Natural killer cell (primary cell): ENCODE results near the gene CER1. TPM values are rescaled to one million over a fixed set of nuclear protein-coding genes. Genes with fewer than 3 reads are reported as not detected.
A peak's percentile ranks its signal among the peaks of the same experiment; 100 is the strongest.

Experiments
- ATAC-seq, 3 donors: fragments of 150-1000 bp in 2 of 3; fragments of 200-7000 bp in 1 of 3; cut with Tn5 transposase; 1 replicate in 1 of 3; 2 replicates in 2 of 3; pipeline ENCODE4 v1.10.0; 2021; ENCODE audit warnings: mild to moderate bottlenecking in 2 of 3, moderate library complexity in 2 of 3
- DNase-seq, 2 donors: peaks; one replicate each; pipeline versions ENCODE4 v3.0.0 to v3.0.0-alpha.2; 2013 to 2021; ENCODE audit warnings: mixed read lengths in 1 of 2
- H3K27ac ChIP-seq: one replicate; pipeline ENCODE4 v1.5.1; 2013; ENCODE audit warnings: mild to moderate bottlenecking, low read length
- H3K27me3 ChIP-seq: one replicate; pipeline ENCODE4 v1.6.1; 2013; ENCODE audit warnings: low read length; ENCODE audit not compliant: control insufficient read depth, insufficient read depth
- H3K36me3 ChIP-seq: one replicate; pipeline ENCODE4 v1.6.1; 2013; ENCODE audit warnings: low read length; ENCODE audit not compliant: control insufficient read depth, insufficient read depth
- H3K4me1 ChIP-seq: one replicate; pipeline ENCODE4 v1.6.1; 2013; ENCODE audit warnings: low read length; ENCODE audit not compliant: control insufficient read depth, insufficient read depth
- H3K4me3 ChIP-seq: one replicate; pipeline ENCODE4 v1.5.1; 2013; ENCODE audit warnings: low read length
- H3K9me3 ChIP-seq: one replicate; pipeline ENCODE4 v1.6.1; 2013; ENCODE audit warnings: low read length; ENCODE audit not compliant: control insufficient read depth, insufficient read depth
- H3K27ac Mint-ChIP-seq, 2 donors: one replicate each; pipeline ENCODE4 v1.8.0; 2022; ENCODE audit warnings: mild to moderate bottlenecking in 2 of 2, mixed read lengths in 2 of 2, moderate library complexity in 1 of 2
- H3K27me3 Mint-ChIP-seq, 2 donors: one replicate each; pipeline ENCODE4 v1.8.0; 2022; ENCODE audit warnings: low read depth in 2 of 2, mixed read lengths in 2 of 2
- H3K36me3 Mint-ChIP-seq: one replicate; pipeline ENCODE4 v1.8.0; 2022; ENCODE audit warnings: mixed read lengths
- H3K4me1 Mint-ChIP-seq, 2 donors: one replicate each; pipeline ENCODE4 v1.8.0; 2022; ENCODE audit warnings: mixed read lengths in 2 of 2
- H3K4me3 Mint-ChIP-seq: one replicate; pipeline ENCODE4 v1.8.0; 2022; ENCODE audit warnings: mild to moderate bottlenecking, moderate library complexity, mixed read lengths
- H3K9me3 Mint-ChIP-seq, 2 donors: one replicate each; pipeline ENCODE4 v1.8.0; 2022; ENCODE audit warnings: mixed read lengths in 2 of 2
- CTCF ChIP-seq: fragments of 200-600 bp; IDR thresholded peaks from one replicate; pipeline ENCODE4 v1.8.0; 2022; ENCODE audit warnings: antibody characterized with exemption
- whole genome bisulfite sequencing: methylation state at CpG from one replicate; pipeline ENCODE4 v1.1.7; 2013; ENCODE audit warnings: missing lambda C conversion rate; ENCODE audit not compliant: insufficient coverage; 5-methylcytosine and 5-hydroxymethylcytosine counted together
- intact Hi-C: fragments of 100-400 bp; cut with micrococcal nuclease; formaldehyde crosslinking; loops from one replicate; pipeline ENCODE4 v1.14.2; 2022
- total RNA-seq, 4 donors: library from RNA; stranded (reverse); fragments of 120-200 nt in 1 of 4; gene quantifications; one replicate each; pipeline versions ENCODE4 v1.2.3 to v1.2.4, GENCODE V29; 2013 to 2022

Gene CER1
- total RNA-seq, 3 donors from 2014 or later (not counting 1 experiment from before 2014, with no cell fraction given), result not detected

DNA sequence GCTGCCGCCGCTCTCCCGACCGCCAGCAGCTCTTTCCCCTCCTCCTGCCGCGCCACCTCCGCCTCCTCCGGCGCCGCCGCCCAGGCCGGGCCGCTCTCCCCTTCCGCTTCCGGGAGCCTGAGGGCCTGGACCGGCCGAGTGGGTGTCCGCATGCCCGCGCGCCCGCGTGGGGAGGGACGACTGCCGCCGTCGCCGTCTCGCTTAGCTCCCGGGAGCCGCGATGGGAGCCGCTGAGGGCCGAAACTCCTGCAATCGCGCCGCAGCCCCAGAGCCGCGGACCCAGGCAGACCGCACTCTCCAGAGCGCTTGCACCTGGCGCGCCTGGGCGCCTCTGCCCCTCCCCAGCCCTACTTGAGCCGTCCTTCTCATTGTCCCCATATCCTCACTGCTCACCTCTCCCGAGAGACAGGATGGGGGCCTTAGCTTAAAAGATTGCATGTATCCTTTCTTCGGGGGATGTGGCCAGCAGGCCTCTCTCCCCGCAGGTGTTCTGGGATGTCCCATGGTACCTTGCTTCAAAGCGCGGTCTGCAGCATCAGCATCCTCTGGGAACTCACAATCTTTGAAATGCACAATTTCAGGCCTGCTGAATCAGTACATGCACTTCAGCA lies 29.2 kb downstream of the CER1 start, which contains the start of gene ZDHHC21:
Gene ZDHHC21 (minus strand): TSS at position 182 of the 611 bp plus-strand sequence. CDS start 19,092 bp downstream, outside the sequence.
- Histone ChIP-seq H3K4me1 (peaks cover 10% of the 10 kb centered on the region), H3K27me3 (no peaks in the 10 kb centered on the region), H3K27ac (peak within 1 kb of the TSS; percentile 41), H3K9me3 (no peaks in the 10 kb centered on the region), H3K4me3 (peak within 1 kb of the TSS; percentile 54), H3K36me3 (peaks cover 3% of the 10 kb centered on the region)
- peak; percentile 52 to 62 for DNase-seq
- H3K27ac Mint-ChIP-seq, result peak within 1 kb of the TSS; percentile 69 to 89
- 3% methylated on average over 50 of the region's 50 CpGs for WGBS
- peaks cover 6% of the 10 kb centered on the region in 2 donors for H3K27me3 Mint-ChIP-seq
- ATAC-seq, result peak; percentile 87 to 92 (median 92)
- no peaks in the 10 kb centered on the region for H3K36me3 Mint-ChIP-seq
- no peaks in the 10 kb centered on the region for H3K9me3 Mint-ChIP-seq
- no peak for TF ChIP-seq CTCF
- peaks cover 41 to 52% of the 10 kb centered on the region in 2 donors for H3K4me1 Mint-ChIP-seq
- peak within 1 kb of the TSS; percentile 94 for H3K4me3 Mint-ChIP-seq
- intact Hi-C loops, result loop anchor here (10.0 kb wide), 2 partner anchors 59 to 61 kb away; no protein-coding TSS in a partner anchor

DNA sequence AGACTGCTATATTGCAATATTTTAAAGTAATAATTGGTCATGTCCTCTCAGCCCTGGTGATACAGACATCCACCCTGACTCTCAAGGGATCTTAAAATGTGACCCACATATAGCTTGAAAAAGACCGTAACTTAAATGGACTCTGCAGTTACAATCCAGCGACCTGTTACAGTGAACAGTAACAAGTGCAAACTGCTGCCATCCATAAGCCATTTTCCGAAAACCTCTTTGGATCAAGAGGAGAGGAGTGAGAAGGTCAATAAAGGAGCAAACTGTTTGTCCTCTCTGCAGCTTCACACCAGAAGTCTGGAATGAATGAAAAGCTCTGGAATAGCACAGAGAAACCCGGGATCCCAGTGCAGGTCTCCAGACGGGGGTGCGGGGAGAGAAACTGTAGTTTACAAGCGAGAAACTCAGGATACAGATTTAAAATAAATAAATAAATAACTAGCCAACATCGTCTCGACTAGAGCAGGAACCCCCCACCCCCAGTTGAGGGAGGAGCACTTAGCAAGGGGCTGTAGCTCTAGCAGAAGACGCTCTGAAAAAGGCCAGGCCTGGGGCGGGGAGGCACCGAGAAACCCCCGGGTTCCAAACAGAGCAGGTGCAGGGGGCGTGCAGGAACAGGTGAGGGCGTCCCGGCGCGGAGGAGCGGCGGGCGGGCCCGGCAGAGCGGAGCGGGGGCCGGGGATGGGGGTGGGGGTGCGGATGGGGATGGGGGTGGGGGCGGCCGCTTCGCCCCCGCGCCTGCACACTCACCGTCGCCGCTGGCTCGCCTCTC lies 29.9 kb downstream of the CER1 start:
- WGBS, result 6% methylated on average over 15 of the region's 35 CpGs
- Histone ChIP-seq H3K36me3 (peaks cover 5% of the 10 kb centered on the region), H3K27me3 (no peaks in the 10 kb centered on the region), H3K9me3 (no peaks in the 10 kb centered on the region), H3K4me3 (peak overlapping the region; percentile 54), H3K4me1 (peaks cover 12% of the 10 kb centered on the region), H3K27ac (no peak overlapping the region)
- Mint-ChIP-seq H3K27ac (peak overlapping the region; percentile 69 to 89), H3K4me1 (peaks cover 46 to 56% of the 10 kb centered on the region in 2 donors), H3K36me3 (no peaks in the 10 kb centered on the region), H3K27me3 (peaks cover 3 to 6% of the 10 kb centered on the region in 2 donors), H3K4me3 (peak overlapping the region; percentile 94), H3K9me3 (no peaks in the 10 kb centered on the region)
- TF ChIP-seq CTCF, result no peak
- peak in 2 of 3 donors; percentile 52 to 55 for ATAC-seq
- intact Hi-C loops, result loop anchor here (10.0 kb wide), 2 partner anchors 58 to 62 kb away; no protein-coding TSS in a partner anchor
- peak; percentile 16 to 52 for DNase-seq

GRCh38 chr9:14690948-14691730 lies 31.4 kb downstream of the CER1 start:
- no peaks in the 10 kb centered on the region for H3K9me3 Mint-ChIP-seq
- Histone ChIP-seq H3K4me3 (no peak overlapping the region), H3K4me1 (peaks cover 12% of the 10 kb centered on the region), H3K27ac (no peak overlapping the region), H3K9me3 (no peaks in the 10 kb centered on the region), H3K36me3 (peaks cover 11% of the 10 kb centered on the region), H3K27me3 (no peaks in the 10 kb centered on the region)
- no peak for TF ChIP-seq CTCF
- WGBS, result 86% methylated on average over 2 of the region's 7 CpGs
- ATAC-seq, result no peak
- intact Hi-C loops, result loop anchor here (10.0 kb wide), 2 partner anchors 56 to 64 kb away; no protein-coding TSS in a partner anchor
- DNase-seq, result no peak
- H3K27ac Mint-ChIP-seq, result peak overlapping the region; percentile 43 to 69
- no peaks in the 10 kb centered on the region for H3K36me3 Mint-ChIP-seq
- H3K4me1 Mint-ChIP-seq, result peaks cover 46 to 56% of the 10 kb centered on the region in 2 donors
- H3K4me3 Mint-ChIP-seq, result peak overlapping the region; percentile 4
- no peaks in the 10 kb centered on the region for H3K27me3 Mint-ChIP-seq
